Epithelial cell of proximal tubule (primary cell): ENCODE results near the gene FERMT3. TPM values are rescaled to one million over a fixed set of nuclear protein-coding genes. Genes with fewer than 3 reads are reported as not detected.
A peak's percentile ranks its signal among the peaks of the same experiment; 100 is the strongest.

Experiments
- DNase-seq: peaks from one replicate; pipeline ENCODE4 v3.0.0-alpha.2; 2011; ENCODE audit warnings: low read depth
- H3K4me3 ChIP-seq: 2 replicates; pipeline ENCODE4 v1.5.1; 2011; ENCODE audit warnings: low read depth, mild to moderate bottlenecking, low read length
- CTCF ChIP-seq: conservative IDR thresholded peaks from 2 replicates; pipeline ENCODE4 v1.5.1; 2012; ENCODE audit warnings: low read depth, mild to moderate bottlenecking, low read length
- total RNA-seq: library from RNA; depleted of rRNA; stranded (reverse); fragments of >200 nt; gene quantifications from 2 replicates; pipeline ENCODE4 v1.2.3, GENCODE V29; 2015

FERMT3 gene
- total RNA-seq, 1 donor from 2014 or later = 0.29 TPM

GRCh38 chr11:64165842-64166635, 40.5 kb upstream of the FERMT3 start, which contains the start of gene MACROD1:
Gene MACROD1 (minus strand): TSS chr11:64166113. CDS start chr11:64165994, 119 bp downstream.
- no peak for DNase-seq
- no peak for TF ChIP-seq CTCF
- H3K4me3 ChIP-seq = peak within 1 kb of the TSS; percentile 74

DNA sequence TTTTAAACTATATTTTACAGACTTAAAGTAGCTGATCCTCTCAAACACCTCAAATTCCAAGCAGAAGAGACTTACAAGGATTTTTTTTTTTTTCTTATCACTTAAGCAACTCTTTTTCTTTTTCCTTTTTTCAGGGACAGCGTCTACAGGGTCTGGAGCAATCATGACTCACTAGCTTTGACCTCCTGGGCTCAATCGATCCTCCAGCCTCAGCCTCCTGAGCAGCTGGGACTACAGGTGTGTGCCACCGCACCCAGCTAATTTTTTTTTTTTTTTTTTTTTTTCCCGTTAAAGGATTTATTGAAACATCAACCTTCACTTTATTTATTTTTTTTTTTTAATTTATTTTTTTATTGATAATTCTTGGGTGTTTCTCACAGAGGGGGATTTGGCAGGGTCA, 36.1 kb upstream of the FERMT3 start:
- no peak overlapping the region for H3K4me3 ChIP-seq
- TF ChIP-seq CTCF = no peak
- no peak for DNase-seq

DNA sequence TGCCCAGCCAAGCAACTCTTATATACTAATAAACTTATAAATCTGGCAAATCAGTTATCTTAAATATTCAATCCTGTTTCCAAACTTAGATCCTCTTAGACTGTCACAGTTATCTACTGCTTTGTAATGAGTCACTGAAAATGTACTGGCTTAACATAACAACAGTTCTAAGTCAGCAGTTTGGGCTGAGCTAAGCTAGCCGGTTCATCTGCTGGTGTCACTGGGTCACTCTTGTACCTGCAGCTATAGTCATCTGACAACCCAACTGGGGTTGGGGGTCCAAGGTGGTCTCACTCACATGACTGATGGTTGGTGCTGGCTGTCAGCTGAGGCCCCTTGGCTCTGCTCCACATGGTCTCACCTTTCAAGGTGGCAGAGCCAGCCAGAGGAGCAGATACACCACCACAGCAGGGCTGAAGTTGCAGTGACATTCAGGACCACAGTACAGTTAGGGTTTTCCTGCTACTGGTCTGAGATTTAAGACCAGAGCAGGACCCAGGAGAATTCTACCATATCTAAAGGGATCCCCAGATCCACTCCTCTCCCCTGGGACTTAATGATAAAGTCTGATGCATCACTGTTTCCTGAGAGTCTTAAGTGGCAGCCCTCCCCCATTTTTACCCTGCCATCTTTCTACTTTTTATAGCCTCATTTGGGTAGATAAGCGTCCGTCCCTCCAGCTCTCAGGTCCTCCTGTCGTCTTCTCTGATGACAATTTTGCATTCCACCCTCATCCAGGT, 32.7 kb upstream of the FERMT3 start:
- H3K4me3 ChIP-seq = no peak overlapping the region
- TF ChIP-seq CTCF = no peak
- DNase-seq = no peak

GRCh38 chr11:64176751-64177150, 29.8 kb upstream of the FERMT3 start:
- H3K4me3 ChIP-seq = no peak overlapping the region
- TF ChIP-seq CTCF = no peak
- no peak for DNase-seq

DNA sequence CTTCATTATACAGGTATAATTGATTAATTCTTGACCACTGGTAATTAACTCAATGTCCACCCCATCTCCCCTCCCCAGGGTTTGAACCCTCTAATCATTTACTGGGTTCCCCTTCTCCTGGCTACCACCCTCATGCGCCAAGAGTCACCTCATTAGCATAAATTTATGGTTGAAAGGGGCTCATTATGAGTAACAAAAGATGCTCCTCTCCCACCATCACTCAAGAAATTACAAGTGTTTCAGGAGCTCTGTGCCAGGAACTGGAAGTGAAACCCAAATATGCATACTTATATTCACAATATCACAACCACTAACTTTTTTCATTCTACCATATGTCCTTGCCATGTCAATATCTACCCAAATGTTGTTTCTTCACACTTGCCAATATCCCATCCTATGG, 28.3 kb upstream of the FERMT3 start:
- H3K4me3 ChIP-seq = no peak overlapping the region
- no peak for TF ChIP-seq CTCF
- DNase-seq = no peak

GRCh38 chr11:64178951-64179639, 27.4 kb upstream of the FERMT3 start:
- DNase-seq = no peak
- TF ChIP-seq CTCF = no peak
- no peak overlapping the region for H3K4me3 ChIP-seq
